Measurements from ENCODE around the gene OSTN.
A peak's percentile ranks its signal among the peaks of the same experiment; 100 is the strongest.

- TF ChIP-seq, protein P1, sequence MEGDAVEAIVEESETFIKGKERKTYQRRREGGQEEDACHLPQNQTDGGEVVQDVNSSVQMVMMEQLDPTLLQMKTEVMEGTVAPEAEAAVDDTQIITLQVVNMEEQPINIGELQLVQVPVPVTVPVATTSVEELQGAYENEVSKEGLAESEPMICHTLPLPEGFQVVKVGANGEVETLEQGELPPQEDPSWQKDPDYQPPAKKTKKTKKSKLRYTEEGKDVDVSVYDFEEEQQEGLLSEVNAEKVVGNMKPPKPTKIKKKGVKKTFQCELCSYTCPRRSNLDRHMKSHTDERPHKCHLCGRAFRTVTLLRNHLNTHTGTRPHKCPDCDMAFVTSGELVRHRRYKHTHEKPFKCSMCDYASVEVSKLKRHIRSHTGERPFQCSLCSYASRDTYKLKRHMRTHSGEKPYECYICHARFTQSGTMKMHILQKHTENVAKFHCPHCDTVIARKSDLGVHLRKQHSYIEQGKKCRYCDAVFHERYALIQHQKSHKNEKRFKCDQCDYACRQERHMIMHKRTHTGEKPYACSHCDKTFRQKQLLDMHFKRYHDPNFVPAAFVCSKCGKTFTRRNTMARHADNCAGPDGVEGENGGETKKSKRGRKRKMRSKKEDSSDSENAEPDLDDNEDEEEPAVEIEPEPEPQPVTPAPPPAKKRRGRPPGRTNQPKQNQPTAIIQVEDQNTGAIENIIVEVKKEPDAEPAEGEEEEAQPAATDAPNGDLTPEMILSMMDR (conservative IDR thresholded peaks at IDR 0.05; ENCODE audit: low read length), result peak; percentile 34
- no peak for TF ChIP-seq EZH2phosphoT487 (IDR thresholded peaks at IDR 0.05; ENCODE audit: borderline replicate concordance)
Observed at GRCh38 chr3:191244242-191244867, 45.3 kb downstream of the OSTN start.

All from Loucy (cell line).